HepG2 (cell line): ENCODE data around the gene PDSS2. TPM values are rescaled to one million over a fixed set of nuclear protein-coding genes. Genes with fewer than 3 reads are reported as not detected.

ENCODE experiments used
- AFF4 ChIP-seq: sonication (generic); formaldehyde crosslinking; IDR thresholded peaks from 2 replicates; pipeline ENCODE4 v1.4.0; 2020; ENCODE audit warnings: missing genetic modification reagents
- ARHGAP35 ChIP-seq: sonication (generic); formaldehyde crosslinking; IDR thresholded peaks from 2 replicates; pipeline ENCODE4 v1.9.0; 2022; ENCODE audit warnings: mild to moderate bottlenecking, inconsistent platforms, moderate library complexity, missing genetic modification reagents, borderline replicate concordance
- ATF7-NPFF ChIP-seq: sonication (generic); formaldehyde crosslinking; IDR thresholded peaks from 2 replicates; pipeline ENCODE4 v1.8.1; 2023; ENCODE audit warnings: mild to moderate bottlenecking, low read depth, missing genetic modification reagents, moderate library complexity
- DNMT3B ChIP-seq: conservative IDR thresholded peaks from 2 replicates; pipeline ENCODE4 v1.6.1; 2016; ENCODE audit warnings: missing biosample characterization, control low read depth
- DPF2 ChIP-seq: sonication (generic); formaldehyde crosslinking; IDR thresholded peaks from 2 replicates; pipeline ENCODE4 v1.4.0; 2020; ENCODE audit warnings: mild to moderate bottlenecking, low read depth, missing genetic modification reagents, borderline replicate concordance
- ETV6 ChIP-seq: sonication (generic); formaldehyde crosslinking; conservative IDR thresholded peaks from 2 replicates; pipeline ENCODE4 v1.4.0; 2020; ENCODE audit warnings: missing genetic modification reagents
- HNRNPK ChIP-seq: fragments of 200-400 bp; formaldehyde crosslinking; IDR thresholded peaks from 2 replicates; pipeline ENCODE4 v1.6.1; 2018; ENCODE audit warnings: low read length, low read depth, moderate library complexity, mild to moderate bottlenecking; ENCODE audit not compliant: poor library complexity, severe bottlenecking
- IRF1 ChIP-seq: sonication (generic); formaldehyde crosslinking; IDR thresholded peaks from 2 replicates; pipeline ENCODE4 v1.4.0; 2020; ENCODE audit warnings: low read depth, mild to moderate bottlenecking, missing genetic modification reagents
- MAFF ChIP-seq: IDR thresholded peaks from 2 replicates; pipeline ENCODE4 v1.6.1; 2011; ENCODE audit warnings: low read depth, low read length, improper control_type of control experiment
- MLLT10 ChIP-seq: sonication (generic); formaldehyde crosslinking; IDR thresholded peaks from 2 replicates; pipeline ENCODE4 v1.4.0; 2020; ENCODE audit warnings: missing genetic modification reagents
- PBX3 ChIP-seq: sonication (generic); formaldehyde crosslinking; IDR thresholded peaks from 2 replicates; pipeline ENCODE4 v1.8.1; 2023; ENCODE audit warnings: missing genetic modification reagents, inconsistent platforms, borderline replicate concordance
- PLSCR1 ChIP-seq: sonication (generic); formaldehyde crosslinking; IDR thresholded peaks from 2 replicates; pipeline ENCODE4 v1.5.0; 2020; ENCODE audit warnings: missing genetic modification reagents, mild to moderate bottlenecking, borderline replicate concordance
- REPIN1 ChIP-seq: sonication (generic); formaldehyde crosslinking; IDR thresholded peaks from 2 replicates; pipeline ENCODE4 v1.8.0; 2022; ENCODE audit warnings: missing genetic modification reagents, low read depth, mild to moderate bottlenecking, borderline replicate concordance
- ZBTB44 ChIP-seq: sonication (generic); formaldehyde crosslinking; IDR thresholded peaks from 2 replicates; pipeline ENCODE4 v1.4.0; 2020; ENCODE audit warnings: missing genetic modification reagents
- ZNF800 ChIP-seq: sonication (generic); formaldehyde crosslinking; IDR thresholded peaks from 2 replicates; pipeline ENCODE4 v1.4.0; 2020; ENCODE audit warnings: missing genetic modification reagents
- ZNF878 ChIP-seq: sonication (generic); formaldehyde crosslinking; IDR thresholded peaks from 2 replicates; pipeline ENCODE4 v1.8.1; 2023; ENCODE audit warnings: mild to moderate bottlenecking, missing genetic modification reagents, moderate library complexity
- ZSCAN12 ChIP-seq: sonication (generic); formaldehyde crosslinking; IDR thresholded peaks from 2 replicates; pipeline ENCODE4 v1.9.0; 2021; ENCODE audit warnings: mild to moderate bottlenecking, missing genetic modification reagents
- polyA plus RNA-seq, 8 experiments: library from polyadenylated mRNA; depleted of rRNA in 3 of 8; stranded (reverse) in 7 of 8; unstranded in 1 of 8; fragments of >200 nt; fragmentation: Illumina TruSeq in 4 of 8; extraction: Trizol in 4 of 8; gene quantifications; 2 replicates each; pipeline versions ENCODE4 v1.2.1 to v1.2.3, GENCODE V29; 2011 to 2016; ENCODE audit warnings: low read depth in 4 of 8, missing spikeins in 1 of 8, mixed read lengths in 1 of 8; ENCODE audit not compliant: insufficient read depth in 1 of 8
- total RNA-seq, 5 experiments: library from RNA; depleted of rRNA; stranded (reverse); fragments of >200 nt; fragmentation: Illumina TruSeq; extraction: Trizol; gene quantifications; 2 replicates each; pipeline ENCODE4 v1.2.3, GENCODE V29; 2016; ENCODE audit warnings: low read depth in 1 of 5

Gene PDSS2
- total and polyA plus RNA-seq, 2 of the 13 experiments (the other 11 are each of a cell fraction or from before 2014, with no cell fraction given): 16.2 to 17.0 TPM

- no peak for TF ChIP-seq AFF4 (CRISPR knock-in tag)
- TF ChIP-seq ATF7-NPFF (CRISPR knock-in tag): no peak
- TF ChIP-seq IRF1 (CRISPR knock-in tag): no peak
- no peak for TF ChIP-seq REPIN1 (CRISPR knock-in tag)
- no peak for TF ChIP-seq ZBTB44
- TF ChIP-seq PLSCR1 (CRISPR knock-in tag): no peak
- TF ChIP-seq MAFF: no peak
- TF ChIP-seq ZNF878 (CRISPR knock-in tag): no peak
- TF ChIP-seq DPF2 (CRISPR knock-in tag): no peak
- no peak for TF ChIP-seq PBX3
- no peak for TF ChIP-seq ARHGAP35 (CRISPR knock-in tag)
- no peak for TF ChIP-seq MLLT10 (CRISPR knock-in tag)
- TF ChIP-seq HNRNPK: no peak
- TF ChIP-seq ETV6 (CRISPR knock-in tag): no peak
- TF ChIP-seq DNMT3B (CRISPR knock-in tag): no peak
- no peak for TF ChIP-seq ZSCAN12 (CRISPR knock-in tag)
- no peak for TF ChIP-seq ZNF800 (CRISPR knock-in tag)
- TF ChIP-seq, all 625 proteins: peak for 0
These were observed 69.3 kb downstream of the PDSS2 start (continued) for GRCh38 chr6:107390056-107390455.
